OCI-LY7 (cell line): ENCODE results near the gene RHEBL1. TPM values are rescaled to one million over a fixed set of nuclear protein-coding genes. Genes with fewer than 3 reads are reported as not detected.

Experiments used
- BruUV-seq: library from RNA; stranded (reverse); fragments of 400-500 nt; replicated peaks from 2 replicates; lab custom pipeline; 2021; lab: Mats Ljungman, UMichigan
- CTCF ChIA-PET: fragments of 300-600 bp; sonication (Branson Sonifier 250); formaldehyde crosslinking; loops from one replicate; lab custom pipeline; 2022; ENCODE audit warnings: antibody characterized with exemption; ENCODE audit not compliant: unreplicated experiment; lab: Charles Lee
- POLR2A ChIA-PET: fragments of 300-600 bp; sonication (Branson Sonifier 250); formaldehyde crosslinking; loops from one replicate; lab custom pipeline; 2022; ENCODE audit warnings: antibody characterized with exemption; lab: Charles Lee
- DNase-seq: peaks from one replicate; pipeline ENCODE4 v3.0.0-alpha.2; 2015; ENCODE audit warnings: low spot score
- H2AFZ ChIP-seq: fragments of 200-600 bp; sonication (generic), shearing (Covaris generic); 2 replicates; pipeline ENCODE4 v1.6.1; 2014; ENCODE audit warnings: mild to moderate bottlenecking, antibody characterized with exemption, low read length, moderate library complexity
- H3K27ac ChIP-seq: fragments of 200-600 bp; sonication (generic); 2 replicates; pipeline ENCODE4 v1.5.1; 2014; ENCODE audit warnings: mixed run types, low read depth, mild to moderate bottlenecking, moderate library complexity, low read length, inconsistent platforms; ENCODE audit not compliant: poor library complexity, severe bottlenecking
- H3K36me3 ChIP-seq: fragments of 200-600 bp; sonication (generic); 2 replicates; pipeline ENCODE4 v1.6.1; 2014; ENCODE audit warnings: mild to moderate bottlenecking, antibody characterized with exemption, low read length, moderate library complexity, mixed read lengths; ENCODE audit not compliant: insufficient read depth
- H3K4me1 ChIP-seq: fragments of 200-600 bp; sonication (generic); 2 replicates; pipeline ENCODE4 v1.5.1; 2014; ENCODE audit warnings: mild to moderate bottlenecking, low read length; ENCODE audit not compliant: insufficient read depth, poor library complexity, severe bottlenecking
- H3K4me2 ChIP-seq: fragments of 200-600 bp; sonication (generic); 2 replicates; pipeline ENCODE4 v1.6.1; 2014; ENCODE audit warnings: mild to moderate bottlenecking, low read length
- H3K4me3 ChIP-seq: fragments of 200-600 bp; sonication (generic); 2 replicates; pipeline ENCODE4 v1.5.1; 2014; ENCODE audit warnings: mild to moderate bottlenecking, low read depth, low read length; ENCODE audit not compliant: poor library complexity, severe bottlenecking
- H3K79me2 ChIP-seq: fragments of 200-600 bp; sonication (generic); 2 replicates; pipeline ENCODE4 v1.6.1; 2016; ENCODE audit warnings: low read depth, mild to moderate bottlenecking, low read length, moderate library complexity, mixed read lengths; ENCODE audit not compliant: insufficient read depth
- H3K9me2 ChIP-seq: fragments of 200-600 bp; sonication (generic); 2 replicates; pipeline ENCODE4 v1.6.1; 2016; ENCODE audit warnings: mild to moderate bottlenecking, low read length, mixed read lengths; ENCODE audit not compliant: insufficient read depth
- H3K9me3 ChIP-seq: fragments of 200-600 bp; sonication (generic); 2 replicates; pipeline ENCODE4 v1.6.1; 2014; ENCODE audit warnings: mild to moderate bottlenecking, mixed run types, low read length, mixed read lengths
- H4K20me1 ChIP-seq: fragments of 200-600 bp; sonication (generic); 2 replicates; pipeline ENCODE4 v1.6.1; 2014; ENCODE audit warnings: mild to moderate bottlenecking, antibody characterized with exemption, low read length, moderate library complexity, mixed read lengths; ENCODE audit not compliant: insufficient read depth
- EZH2phosphoT487 ChIP-seq: fragments of 200-600 bp; sonication (generic); IDR thresholded peaks from 2 replicates; pipeline ENCODE4 v1.6.1; 2018; ENCODE audit warnings: low read depth, borderline replicate concordance, mild to moderate bottlenecking, mixed run types, antibody characterized with exemption, low read length, moderate library complexity, mixed read lengths
- intact Hi-C: fragments of 100-400 bp; cut with micrococcal nuclease; formaldehyde crosslinking; loops from one replicate; pipeline ENCODE4 v1.10.0; 2022; ENCODE audit not compliant: unreplicated experiment
- total RNA-seq, 2 experiments: library from RNA; depleted of rRNA in 1 of 2; stranded (reverse); fragments of >200 nt in 1 of 2; shearing (Covaris generic) in 1 of 2; gene quantifications; 2 replicates each; pipeline ENCODE4 v1.2.3, GENCODE V29; 2014 to 2022
- TF ChIP-seq, protein P1 (sequence below): fragments of 200-600 bp; sonication (generic); conservative IDR thresholded peaks from 2 replicates; pipeline ENCODE4 v1.5.1; 2014; ENCODE audit warnings: mild to moderate bottlenecking, antibody characterized with exemption, low read length, moderate library complexity, mixed read lengths

Gene RHEBL1
- total RNA-seq, 2 experiments from 2014 or later: 3.4 to 3.7 TPM

DNA sequence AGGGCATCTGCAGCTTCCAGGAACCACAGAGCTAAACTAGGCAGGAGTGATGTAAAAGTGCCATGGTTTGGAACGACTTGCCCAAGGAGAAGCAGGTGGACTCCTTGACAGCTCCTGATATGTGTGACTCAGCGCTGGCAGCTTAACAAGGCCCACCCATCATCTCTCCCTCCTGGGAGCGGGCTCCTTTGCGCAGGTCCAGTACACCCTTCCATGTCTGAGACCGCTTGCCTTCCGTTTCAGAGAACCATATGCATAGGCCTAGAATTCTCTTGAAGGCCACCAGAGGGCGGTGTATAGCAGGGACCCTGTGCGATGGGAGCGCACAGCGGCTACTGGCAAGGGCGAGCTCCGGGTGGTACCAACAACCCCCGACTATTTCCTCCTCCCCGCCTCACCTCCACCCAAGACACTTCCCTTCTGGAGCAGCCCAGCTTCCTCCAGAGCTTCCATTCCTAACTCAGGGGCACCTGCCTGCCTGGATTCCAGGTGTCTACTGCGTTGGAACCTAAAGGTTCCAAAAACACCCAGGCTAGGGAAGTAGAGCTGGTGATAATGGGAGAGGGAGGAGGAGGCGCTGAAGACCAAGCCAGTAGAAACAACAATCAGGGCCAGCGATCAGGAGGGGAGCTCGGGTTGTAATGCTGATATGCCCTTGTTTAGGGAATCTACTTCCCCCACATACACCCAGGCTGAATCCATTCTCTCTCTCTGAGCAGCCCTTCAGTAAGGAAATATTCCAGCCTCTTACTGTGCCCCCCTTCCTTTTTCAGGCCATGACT, 18.6 kb upstream of the RHEBL1 start:
- POLR2A ChIA-PET: interaction anchor here (0.5 to 1.1 kb wide), 5 partner anchors 10 to 306 kb away, joined by 3 to 5 read pairs (median 4); no protein-coding TSS in a partner anchor
- intact Hi-C loops: loop anchor here (1.0 kb wide), 2 partner anchors 33 to 147 kb away; no protein-coding TSS in a partner anchor
- Histone ChIP-seq H3K36me3 (no peaks in the 10 kb centered on the region), H3K9me3 (no peaks in the 10 kb centered on the region), H3K4me3 (peak overlapping the region; percentile 21), H4K20me1 (no peaks in the 10 kb centered on the region), H3K27ac (no peak overlapping the region), H2AFZ (peak overlapping the region; percentile 74), H3K79me2 (no peaks in the 10 kb centered on the region), H3K4me1 (peaks cover 19% of the 10 kb centered on the region), H3K4me2 (peak overlapping the region; percentile 59), H3K9me2 (no peaks in the 10 kb centered on the region)
- TF ChIP-seq, protein P1, sequence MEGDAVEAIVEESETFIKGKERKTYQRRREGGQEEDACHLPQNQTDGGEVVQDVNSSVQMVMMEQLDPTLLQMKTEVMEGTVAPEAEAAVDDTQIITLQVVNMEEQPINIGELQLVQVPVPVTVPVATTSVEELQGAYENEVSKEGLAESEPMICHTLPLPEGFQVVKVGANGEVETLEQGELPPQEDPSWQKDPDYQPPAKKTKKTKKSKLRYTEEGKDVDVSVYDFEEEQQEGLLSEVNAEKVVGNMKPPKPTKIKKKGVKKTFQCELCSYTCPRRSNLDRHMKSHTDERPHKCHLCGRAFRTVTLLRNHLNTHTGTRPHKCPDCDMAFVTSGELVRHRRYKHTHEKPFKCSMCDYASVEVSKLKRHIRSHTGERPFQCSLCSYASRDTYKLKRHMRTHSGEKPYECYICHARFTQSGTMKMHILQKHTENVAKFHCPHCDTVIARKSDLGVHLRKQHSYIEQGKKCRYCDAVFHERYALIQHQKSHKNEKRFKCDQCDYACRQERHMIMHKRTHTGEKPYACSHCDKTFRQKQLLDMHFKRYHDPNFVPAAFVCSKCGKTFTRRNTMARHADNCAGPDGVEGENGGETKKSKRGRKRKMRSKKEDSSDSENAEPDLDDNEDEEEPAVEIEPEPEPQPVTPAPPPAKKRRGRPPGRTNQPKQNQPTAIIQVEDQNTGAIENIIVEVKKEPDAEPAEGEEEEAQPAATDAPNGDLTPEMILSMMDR: peak; percentile 92
- no peak for TF ChIP-seq EZH2phosphoT487
- CTCF ChIA-PET: interaction anchor here (0.6 to 1.8 kb wide), 9 partner anchors 10 to 137 kb away, joined by 3 to 6 read pairs (median 4); partner anchors contain the start of genes DDN and TUBA1B
- peak; percentile 84 for DNase-seq
- BruUV-seq: no TSS peak

DNA sequence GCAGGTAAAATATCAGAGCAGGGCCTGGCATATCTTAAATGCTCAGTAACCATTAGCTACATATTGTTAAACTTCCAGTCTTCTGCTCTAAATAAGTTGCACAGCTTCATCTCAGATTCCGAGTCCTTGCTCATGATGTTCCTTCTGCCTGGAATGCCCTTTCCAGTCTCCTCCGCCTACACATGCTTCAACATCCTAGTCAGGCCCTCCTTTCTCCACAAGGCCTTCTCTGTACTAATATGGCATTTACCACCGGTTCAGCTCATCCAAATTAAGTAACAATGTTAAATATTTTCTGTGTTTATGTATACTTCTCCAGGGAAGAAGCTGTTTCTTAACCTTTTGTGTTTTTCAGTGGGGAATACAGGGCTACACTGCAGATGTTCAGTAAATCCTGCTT, 16.3 kb upstream of the RHEBL1 start:
- TF ChIP-seq, protein P1: no peak
- no peak for TF ChIP-seq EZH2phosphoT487
- Histone ChIP-seq H3K4me2 (no peak overlapping the region), H4K20me1 (no peaks in the 10 kb centered on the region), H3K79me2 (no peaks in the 10 kb centered on the region), H3K36me3 (no peaks in the 10 kb centered on the region), H3K27ac (no peak overlapping the region), H3K4me1 (peaks cover 12% of the 10 kb centered on the region), H3K9me2 (no peaks in the 10 kb centered on the region), H3K9me3 (no peaks in the 10 kb centered on the region), H3K4me3 (no peak overlapping the region), H2AFZ (no peak overlapping the region)
- no peak for DNase-seq
- intact Hi-C loops: no loop called here
- BruUV-seq: no TSS peak
- ChIA-PET POLR2A (interaction anchor here (0.6 to 1.1 kb wide), 2 partner anchors 15 to 20 kb away, joined by 3 read pairs; no protein-coding TSS in a partner anchor), CTCF (no interaction called here)
